WTC11 (cell line): Measurements from ENCODE around the gene NT5DC1. TPM values are rescaled to one million over a fixed set of nuclear protein-coding genes. Genes with fewer than 3 reads are reported as not detected.

Source experiments
- ATAC-seq: fragments of 200-7000 bp; cut with Tn5 transposase; 2 replicates; pipeline ENCODE4 v1.10.0; 2021; ENCODE audit warnings: mild to moderate bottlenecking, moderate library complexity
- CTCF ChIA-PET: fragments of 300-600 bp; sonication (Branson Sonifier 250); formaldehyde crosslinking; loops from one replicate; lab custom pipeline; 2021; ENCODE audit warnings: antibody characterized with exemption; lab: Charles Lee
- POLR2A ChIA-PET: fragments of 350-600 bp; sonication (Branson Sonifier 250); formaldehyde crosslinking; loops from one replicate; lab custom pipeline; 2021; ENCODE audit warnings: antibody characterized with exemption; lab: Charles Lee
- DNase-seq: peaks from one replicate; pipeline ENCODE4 v3.0.0; 2021; ENCODE audit warnings: low spot score
- H3K27ac Mint-ChIP-seq: 2 replicates; pipeline ENCODE4 v1.8.0; 2021; ENCODE audit warnings: mixed read lengths
- H3K27me3 Mint-ChIP-seq: 2 replicates; pipeline ENCODE4 v1.8.0; 2021; ENCODE audit warnings: low read depth, mild to moderate bottlenecking, moderate library complexity, mixed read lengths
- H3K36me3 Mint-ChIP-seq: 2 replicates; pipeline ENCODE4 v1.8.0; 2021; ENCODE audit warnings: mixed read lengths
- H3K4me1 Mint-ChIP-seq: 2 replicates; pipeline ENCODE4 v1.8.0; 2022; ENCODE audit warnings: mixed read lengths
- H3K4me3 Mint-ChIP-seq: 2 replicates; pipeline ENCODE4 v1.8.0; 2021; ENCODE audit warnings: mild to moderate bottlenecking, moderate library complexity, mixed read lengths
- H3K9me3 Mint-ChIP-seq: 2 replicates; pipeline ENCODE4 v1.8.0; 2021; ENCODE audit warnings: mixed read lengths
- ATF1 ChIP-seq: sonication (generic); formaldehyde crosslinking; IDR thresholded peaks from 2 replicates; pipeline ENCODE4 v1.8.1; 2023; ENCODE audit warnings: mild to moderate bottlenecking, moderate library complexity, missing genetic modification reagents
- CBFB ChIP-seq: sonication (generic); formaldehyde crosslinking; IDR thresholded peaks from 2 replicates; pipeline ENCODE4 v1.8.1; 2022; ENCODE audit warnings: mild to moderate bottlenecking, low read depth, missing genetic modification reagents
- CREB1 ChIP-seq: sonication (generic); formaldehyde crosslinking; IDR thresholded peaks from 2 replicates; pipeline ENCODE4 v1.8.0; 2023; ENCODE audit warnings: mild to moderate bottlenecking, missing genetic modification reagents
- GTF2I ChIP-seq: fragments of 250-450 bp; sonication (Bioruptor Pico); conservative IDR thresholded peaks from 2 replicates; pipeline ENCODE4 v1.4.0; 2021; ENCODE audit warnings: mild to moderate bottlenecking
- MYBL2 ChIP-seq: sonication (generic); formaldehyde crosslinking; IDR thresholded peaks from 2 replicates; pipeline ENCODE4 v1.8.1; 2023; ENCODE audit warnings: mild to moderate bottlenecking, moderate library complexity, missing genetic modification reagents
- NFE2L1 ChIP-seq: sonication (generic); formaldehyde crosslinking; IDR thresholded peaks from 2 replicates; pipeline ENCODE4 v1.8.1; 2023; ENCODE audit warnings: missing genetic modification reagents
- PRRX2 ChIP-seq: fragments of 250-450 bp; sonication (Bioruptor Pico); IDR thresholded peaks from 2 replicates; pipeline ENCODE4 v1.8.0; 2021; ENCODE audit warnings: mild to moderate bottlenecking
- RELA ChIP-seq: sonication (generic); formaldehyde crosslinking; IDR thresholded peaks from 2 replicates; pipeline ENCODE4 v1.8.1; 2022; ENCODE audit warnings: missing genetic modification reagents, mild to moderate bottlenecking, borderline replicate concordance
- SOX15 ChIP-seq: fragments of 250-450 bp; sonication (Bioruptor Pico); IDR thresholded peaks from 2 replicates; pipeline ENCODE4 v1.9.0; 2021; ENCODE audit warnings: mild to moderate bottlenecking
- STAT6 ChIP-seq: sonication (generic); formaldehyde crosslinking; conservative IDR thresholded peaks from 2 replicates; pipeline ENCODE4 v1.8.1; 2023; ENCODE audit warnings: mild to moderate bottlenecking, low read depth, missing genetic modification reagents, moderate library complexity
- TEAD1 ChIP-seq: sonication (generic); formaldehyde crosslinking; IDR thresholded peaks from 2 replicates; pipeline ENCODE4 v1.8.0; 2022; ENCODE audit warnings: mild to moderate bottlenecking, missing genetic modification reagents
- USF2 ChIP-seq: sonication (generic); formaldehyde crosslinking; IDR thresholded peaks from 2 replicates; pipeline ENCODE4 v1.8.1; 2023; ENCODE audit warnings: mild to moderate bottlenecking, missing genetic modification reagents, moderate library complexity
- ZBTB43 ChIP-seq: sonication (generic); formaldehyde crosslinking; IDR thresholded peaks from 2 replicates; pipeline ENCODE4 v1.8.1; 2023; ENCODE audit warnings: mild to moderate bottlenecking, missing genetic modification reagents
- ZNF416 ChIP-seq: fragments of 250-450 bp; sonication (Bioruptor Pico); IDR thresholded peaks from 2 replicates; pipeline ENCODE4 v1.9.0; 2021; ENCODE audit warnings: mild to moderate bottlenecking, inconsistent platforms
- ZNF423 ChIP-seq: fragments of 250-450 bp; sonication (Bioruptor Pico); IDR thresholded peaks from 2 replicates; pipeline ENCODE4 v2.1.2; 2022; ENCODE audit warnings: mild to moderate bottlenecking, moderate library complexity
- ZNF512 ChIP-seq: sonication (generic); formaldehyde crosslinking; IDR thresholded peaks from 2 replicates; pipeline ENCODE4 v1.8.1; 2022; ENCODE audit warnings: missing genetic modification reagents, borderline replicate concordance
- ZSCAN18 ChIP-seq: fragments of 250-450 bp; sonication (Bioruptor Pico); IDR thresholded peaks from 2 replicates; pipeline ENCODE4 v2.1.2; 2022; ENCODE audit warnings: mild to moderate bottlenecking, moderate library complexity
- total RNA-seq: library from RNA; stranded (reverse); gene quantifications from 3 replicates; pipeline ENCODE4 v1.2.3, GENCODE V29; 2021
- TF ChIP-seq, protein P1 (sequence below): sonication (generic); formaldehyde crosslinking; IDR thresholded peaks from 2 replicates; pipeline ENCODE4 v1.8.0; 2022; ENCODE audit warnings: mild to moderate bottlenecking, missing genetic modification reagents
- TF ChIP-seq, protein P2 (sequence below): fragments of 250-450 bp; sonication (Bioruptor Pico); IDR thresholded peaks from 2 replicates; pipeline ENCODE4 v1.9.0; 2021; ENCODE audit warnings: mild to moderate bottlenecking
- TF ChIP-seq, protein P3 (sequence below): sonication (generic); formaldehyde crosslinking; IDR thresholded peaks from 2 replicates; pipeline ENCODE4 v1.8.0; 2022; ENCODE audit warnings: mild to moderate bottlenecking, missing genetic modification reagents

NT5DC1 gene
- total RNA-seq, 1 experiment from 2014 or later: 67.9 TPM

DNA sequence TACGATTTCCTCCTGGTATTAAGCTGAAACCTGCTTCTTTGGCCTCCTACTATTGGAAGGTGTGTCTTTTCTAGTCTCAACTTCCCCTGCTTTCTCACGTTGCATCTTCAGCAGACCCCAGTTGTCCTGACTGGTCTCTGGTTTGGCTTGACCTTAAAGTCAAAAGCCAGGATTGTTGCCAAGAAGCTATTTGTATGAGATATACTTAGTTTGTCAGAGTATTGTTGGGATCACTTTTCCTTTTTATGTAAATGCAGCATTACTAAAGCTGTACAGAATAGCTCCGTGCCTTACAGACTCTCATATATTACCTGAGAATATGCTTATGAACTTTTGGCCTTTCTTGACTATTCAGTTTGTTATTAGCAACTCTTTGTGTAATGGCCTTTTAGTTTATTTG is 92.1 kb downstream of the NT5DC1 start (continued):
- TF ChIP-seq STAT6 (CRISPR knock-in tag): no peak

DNA sequence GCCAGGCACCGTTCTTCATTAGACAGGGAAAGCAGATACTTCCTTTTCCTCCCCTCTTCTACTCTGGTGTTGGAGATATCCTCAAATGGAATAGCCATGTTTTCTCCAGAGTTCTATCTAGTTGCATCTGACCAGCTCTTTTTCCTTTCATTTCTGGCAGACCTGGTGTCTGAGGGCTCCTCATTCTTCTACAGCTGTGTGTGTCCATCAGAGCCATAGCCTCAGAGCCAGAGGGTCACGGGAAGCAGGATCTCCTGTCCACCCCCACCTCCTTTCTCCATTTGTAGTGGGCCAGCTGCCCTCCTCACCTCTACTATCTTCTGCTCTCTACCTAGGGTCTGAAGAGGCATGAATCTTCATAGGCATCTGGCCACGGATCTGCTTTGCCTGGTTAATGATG is 96.2 kb downstream of the NT5DC1 start:
- no peak for TF ChIP-seq CREB1
- TF ChIP-seq ZSCAN18 (CRISPR knock-in tag): no peak
- TF ChIP-seq NFE2L1: no peak
- no peak for TF ChIP-seq MYBL2 (CRISPR knock-in tag)
- TF ChIP-seq RELA (CRISPR knock-in tag): no peak
- TF ChIP-seq GTF2I: no peak
- TF ChIP-seq ZBTB43 (CRISPR knock-in tag): no peak
- TF ChIP-seq, protein P1, sequence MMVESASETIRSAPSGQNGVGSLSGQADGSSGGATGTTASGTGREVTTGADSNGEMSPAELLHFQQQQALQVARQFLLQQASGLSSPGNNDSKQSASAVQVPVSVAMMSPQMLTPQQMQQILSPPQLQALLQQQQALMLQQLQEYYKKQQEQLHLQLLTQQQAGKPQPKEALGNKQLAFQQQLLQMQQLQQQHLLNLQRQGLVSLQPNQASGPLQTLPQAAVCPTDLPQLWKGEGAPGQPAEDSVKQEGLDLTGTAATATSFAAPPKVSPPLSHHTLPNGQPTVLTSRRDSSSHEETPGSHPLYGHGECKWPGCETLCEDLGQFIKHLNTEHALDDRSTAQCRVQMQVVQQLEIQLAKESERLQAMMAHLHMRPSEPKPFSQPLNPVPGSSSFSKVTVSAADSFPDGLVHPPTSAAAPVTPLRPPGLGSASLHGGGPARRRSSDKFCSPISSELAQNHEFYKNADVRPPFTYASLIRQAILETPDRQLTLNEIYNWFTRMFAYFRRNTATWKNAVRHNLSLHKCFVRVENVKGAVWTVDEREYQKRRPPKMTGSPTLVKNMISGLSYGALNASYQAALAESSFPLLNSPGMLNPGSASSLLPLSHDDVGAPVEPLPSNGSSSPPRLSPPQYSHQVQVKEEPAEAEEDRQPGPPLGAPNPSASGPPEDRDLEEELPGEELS: no peak
- TF ChIP-seq ATF1: no peak
- no peak for TF ChIP-seq CBFB (CRISPR knock-in tag)
- TF ChIP-seq PRRX2 (CRISPR knock-in tag): no peak
- no peak for TF ChIP-seq TEAD1 (CRISPR knock-in tag)
- CTCF ChIA-PET: interaction anchor here (1.3 kb wide), 1 partner anchor 21 kb away, joined by 4 read pairs; no protein-coding TSS in a partner anchor

GRCh38 chr6:116200619-116201249 is 100.1 kb downstream of the NT5DC1 start:
- ATAC-seq (no peak), DNase-seq (no peak)
- ChIA-PET POLR2A (no interaction called here), CTCF (no interaction called here)
- no peak overlapping the region for H3K27ac Mint-ChIP-seq
- no peaks in the 10 kb centered on the region for H3K4me1 Mint-ChIP-seq
- H3K36me3 Mint-ChIP-seq: no peaks in the 10 kb centered on the region
- H3K4me3 Mint-ChIP-seq: no peak overlapping the region
- H3K27me3 Mint-ChIP-seq: no peaks in the 10 kb centered on the region
- H3K9me3 Mint-ChIP-seq: no peaks in the 10 kb centered on the region
- TF ChIP-seq, protein P2, sequence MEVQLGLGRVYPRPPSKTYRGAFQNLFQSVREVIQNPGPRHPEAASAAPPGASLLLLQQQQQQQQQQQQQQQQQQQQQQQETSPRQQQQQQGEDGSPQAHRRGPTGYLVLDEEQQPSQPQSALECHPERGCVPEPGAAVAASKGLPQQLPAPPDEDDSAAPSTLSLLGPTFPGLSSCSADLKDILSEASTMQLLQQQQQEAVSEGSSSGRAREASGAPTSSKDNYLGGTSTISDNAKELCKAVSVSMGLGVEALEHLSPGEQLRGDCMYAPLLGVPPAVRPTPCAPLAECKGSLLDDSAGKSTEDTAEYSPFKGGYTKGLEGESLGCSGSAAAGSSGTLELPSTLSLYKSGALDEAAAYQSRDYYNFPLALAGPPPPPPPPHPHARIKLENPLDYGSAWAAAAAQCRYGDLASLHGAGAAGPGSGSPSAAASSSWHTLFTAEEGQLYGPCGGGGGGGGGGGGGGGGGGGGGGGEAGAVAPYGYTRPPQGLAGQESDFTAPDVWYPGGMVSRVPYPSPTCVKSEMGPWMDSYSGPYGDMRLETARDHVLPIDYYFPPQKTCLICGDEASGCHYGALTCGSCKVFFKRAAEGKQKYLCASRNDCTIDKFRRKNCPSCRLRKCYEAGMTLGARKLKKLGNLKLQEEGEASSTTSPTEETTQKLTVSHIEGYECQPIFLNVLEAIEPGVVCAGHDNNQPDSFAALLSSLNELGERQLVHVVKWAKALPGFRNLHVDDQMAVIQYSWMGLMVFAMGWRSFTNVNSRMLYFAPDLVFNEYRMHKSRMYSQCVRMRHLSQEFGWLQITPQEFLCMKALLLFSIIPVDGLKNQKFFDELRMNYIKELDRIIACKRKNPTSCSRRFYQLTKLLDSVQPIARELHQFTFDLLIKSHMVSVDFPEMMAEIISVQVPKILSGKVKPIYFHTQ (CRISPR knock-in tag): no peak
- TF ChIP-seq, protein P3, sequence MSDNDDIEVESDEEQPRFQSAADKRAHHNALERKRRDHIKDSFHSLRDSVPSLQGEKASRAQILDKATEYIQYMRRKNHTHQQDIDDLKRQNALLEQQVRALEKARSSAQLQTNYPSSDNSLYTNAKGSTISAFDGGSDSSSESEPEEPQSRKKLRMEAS: no peak
- no peak for TF ChIP-seq ZNF423 (CRISPR knock-in tag)
- TF ChIP-seq SOX15 (CRISPR knock-in tag): no peak
- TF ChIP-seq USF2 (CRISPR knock-in tag): no peak
- no peak for TF ChIP-seq ZNF416 (CRISPR knock-in tag)
- no peak for TF ChIP-seq ZNF512

More for the DNA sequence above, 96.2 kb downstream of the NT5DC1 start:
- DNase-seq: no peak
- Mint-ChIP-seq H3K36me3 (no peaks in the 10 kb centered on the region), H3K27me3 (no peaks in the 10 kb centered on the region), H3K4me3 (no peak overlapping the region), H3K4me1 (no peaks in the 10 kb centered on the region), H3K27ac (no peak overlapping the region), H3K9me3 (no peaks in the 10 kb centered on the region)
- ATAC-seq: no peak
- POLR2A ChIA-PET: no interaction called here
